Measurements from ENCODE around the gene COL5A1. TPM values are rescaled to one million over a fixed set of nuclear protein-coding genes. Genes with fewer than 3 reads are reported as not detected.

Gene COL5A1
- total and polyA plus RNA-seq, 4 donors: 12.2 to 169 (median 65.4) TPM

GRCh38 chr9:134739660-134739968, 98.0 kb downstream of the COL5A1 start:
- H3K27me3 ChIP-seq (ENCODE audit: control insufficient read depth in 3 of 3, insufficient read depth in 3 of 3, low read length in 2 of 3): no peaks in the 10 kb centered on the region
- H3K36me3 ChIP-seq (ENCODE audit: control insufficient read depth in 4 of 4, insufficient read depth in 4 of 4, low read length in 4 of 4): peaks cover 0 to 27% (median 11%) of the 10 kb centered on the region in 4 donors
- no peak overlapping the region for H3K4me3 ChIP-seq
- DNase-seq: no peak
- peaks cover 0 to 13% (median 3%) of the 10 kb centered on the region in 5 donors for H3K4me1 ChIP-seq (ENCODE audit: control insufficient read depth in 5 of 5, insufficient read depth in 5 of 5, low read length in 5 of 5)
- H3K27ac ChIP-seq (ENCODE audit: low read depth in 1 of 2, low read length in 1 of 2): no peak overlapping the region
- ATAC-seq (ENCODE audit: insufficient read depth, low FRiP score): no peak
- no peak overlapping the region for H3K9ac ChIP-seq (ENCODE audit: insufficient read depth in 1 of 2, low read length in 2 of 2)
- TF ChIP-seq, protein P1, sequence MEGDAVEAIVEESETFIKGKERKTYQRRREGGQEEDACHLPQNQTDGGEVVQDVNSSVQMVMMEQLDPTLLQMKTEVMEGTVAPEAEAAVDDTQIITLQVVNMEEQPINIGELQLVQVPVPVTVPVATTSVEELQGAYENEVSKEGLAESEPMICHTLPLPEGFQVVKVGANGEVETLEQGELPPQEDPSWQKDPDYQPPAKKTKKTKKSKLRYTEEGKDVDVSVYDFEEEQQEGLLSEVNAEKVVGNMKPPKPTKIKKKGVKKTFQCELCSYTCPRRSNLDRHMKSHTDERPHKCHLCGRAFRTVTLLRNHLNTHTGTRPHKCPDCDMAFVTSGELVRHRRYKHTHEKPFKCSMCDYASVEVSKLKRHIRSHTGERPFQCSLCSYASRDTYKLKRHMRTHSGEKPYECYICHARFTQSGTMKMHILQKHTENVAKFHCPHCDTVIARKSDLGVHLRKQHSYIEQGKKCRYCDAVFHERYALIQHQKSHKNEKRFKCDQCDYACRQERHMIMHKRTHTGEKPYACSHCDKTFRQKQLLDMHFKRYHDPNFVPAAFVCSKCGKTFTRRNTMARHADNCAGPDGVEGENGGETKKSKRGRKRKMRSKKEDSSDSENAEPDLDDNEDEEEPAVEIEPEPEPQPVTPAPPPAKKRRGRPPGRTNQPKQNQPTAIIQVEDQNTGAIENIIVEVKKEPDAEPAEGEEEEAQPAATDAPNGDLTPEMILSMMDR (IDR thresholded peaks at IDR 0.05; ENCODE audit: control extremely low read depth, extremely low read depth): no peak
- no peaks in the 10 kb centered on the region for H3K9me3 ChIP-seq (ENCODE audit: control insufficient read depth in 4 of 4, insufficient read depth in 3 of 4, low read length in 3 of 4)
- 90 to 92% methylated on average over 8 of the region's 8 CpGs for WGBS, 2 donors

DNA sequence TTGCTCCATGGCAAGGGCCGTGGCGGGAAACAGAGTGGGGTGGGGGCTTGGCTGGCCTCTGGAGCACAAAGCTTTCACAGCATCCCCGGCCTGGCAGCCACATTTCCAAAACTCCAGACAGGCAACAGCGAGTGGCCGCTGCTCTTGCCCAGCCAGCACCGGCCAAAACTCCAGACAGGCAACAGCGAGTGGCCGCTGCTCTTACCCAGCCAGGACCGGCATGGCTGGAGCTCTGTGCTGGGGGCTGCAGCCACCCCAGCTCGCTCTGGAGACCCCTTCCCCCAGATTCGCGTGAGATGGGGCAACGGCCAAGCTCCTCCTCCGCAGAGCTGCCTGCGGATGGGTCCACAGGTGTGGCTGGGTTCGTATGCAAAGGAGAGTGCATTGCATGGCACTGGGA, 98.5 kb downstream of the COL5A1 start:
- Histone ChIP-seq H3K4me3 (no peak overlapping the region), H3K9ac (ENCODE audit: insufficient read depth in 1 of 2, low read length in 2 of 2) (no peak overlapping the region), H3K4me1 (ENCODE audit: control insufficient read depth in 5 of 5, insufficient read depth in 5 of 5, low read length in 5 of 5) (peaks cover 0 to 9% (median 0%) of the 10 kb centered on the region in 5 donors), H3K27me3 (ENCODE audit: control insufficient read depth in 3 of 3, insufficient read depth in 3 of 3, low read length in 2 of 3) (no peaks in the 10 kb centered on the region), H3K27ac (ENCODE audit: low read depth in 1 of 2, low read length in 1 of 2) (no peak overlapping the region), H3K9me3 (ENCODE audit: control insufficient read depth in 4 of 4, insufficient read depth in 3 of 4, low read length in 3 of 4) (no peaks in the 10 kb centered on the region), H3K36me3 (ENCODE audit: control insufficient read depth in 4 of 4, insufficient read depth in 4 of 4, low read length in 4 of 4) (peaks cover 0 to 29% (median 13%) of the 10 kb centered on the region in 4 donors)
- WGBS, 2 donors: 87 to 94% methylated on average over 16 of the region's 16 CpGs
- ATAC-seq (ENCODE audit: insufficient read depth, low FRiP score) (no peak), DNase-seq (no peak)
- TF ChIP-seq, protein P1 (IDR thresholded peaks at IDR 0.05; ENCODE audit: control extremely low read depth, extremely low read depth): no peak

DNA sequence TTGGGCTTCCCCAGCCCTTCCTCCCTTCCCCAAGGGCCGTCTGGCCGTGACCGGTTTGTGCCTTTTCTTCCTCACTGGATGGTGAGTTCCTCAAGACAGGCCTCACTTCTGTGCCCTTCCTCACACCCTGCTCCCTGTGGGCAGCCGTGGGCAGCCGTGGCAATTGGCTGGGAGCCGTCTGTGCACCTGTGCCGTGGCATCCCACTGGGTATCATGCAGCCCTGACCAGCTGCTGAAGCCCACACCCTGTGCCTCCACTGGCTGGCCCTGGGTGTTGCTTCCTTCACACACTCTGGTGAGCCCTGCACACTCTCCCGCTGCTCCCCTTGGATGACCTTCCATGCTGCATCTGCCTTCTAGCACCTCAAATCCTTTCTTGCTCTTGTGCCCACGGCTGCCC, 100.2 kb downstream of the COL5A1 start:
- H3K9me3 ChIP-seq (ENCODE audit: control insufficient read depth in 4 of 4, insufficient read depth in 3 of 4, low read length in 3 of 4): no peaks in the 10 kb centered on the region
- no peak overlapping the region for H3K9ac ChIP-seq (ENCODE audit: insufficient read depth in 1 of 2, low read length in 2 of 2)
- no peaks in the 10 kb centered on the region for H3K27me3 ChIP-seq (ENCODE audit: control insufficient read depth in 3 of 3, insufficient read depth in 3 of 3, low read length in 2 of 3)
- H3K27ac ChIP-seq (ENCODE audit: low read depth in 1 of 2, low read length in 1 of 2): no peak overlapping the region
- no peaks in the 10 kb centered on the region for H3K4me1 ChIP-seq (ENCODE audit: control insufficient read depth in 5 of 5, insufficient read depth in 5 of 5, low read length in 5 of 5)
- H3K36me3 ChIP-seq (ENCODE audit: control insufficient read depth in 4 of 4, insufficient read depth in 4 of 4, low read length in 4 of 4): peaks cover 0 to 36% (median 13%) of the 10 kb centered on the region in 4 donors
- ATAC-seq (ENCODE audit: insufficient read depth, low FRiP score) (no peak), DNase-seq (no peak)
- 81 to 91% methylated on average over 9 of the region's 9 CpGs for WGBS, 2 donors
- TF ChIP-seq, protein P1 (IDR thresholded peaks at IDR 0.05; ENCODE audit: control extremely low read depth, extremely low read depth): no peak
- H3K4me3 ChIP-seq: no peak overlapping the region

Measured in lung (tissue), 12 donors.